Measurements from ENCODE around the gene NDST1. TPM values are rescaled to one million over a fixed set of nuclear protein-coding genes. Genes with fewer than 3 reads are reported as not detected.

The NDST1 gene
- total and polyA plus RNA-seq, 2 donors (not counting 3 experiments of a cell fraction or from before 2014, with no cell fraction given), result 38.6 to 102 TPM

DNA sequence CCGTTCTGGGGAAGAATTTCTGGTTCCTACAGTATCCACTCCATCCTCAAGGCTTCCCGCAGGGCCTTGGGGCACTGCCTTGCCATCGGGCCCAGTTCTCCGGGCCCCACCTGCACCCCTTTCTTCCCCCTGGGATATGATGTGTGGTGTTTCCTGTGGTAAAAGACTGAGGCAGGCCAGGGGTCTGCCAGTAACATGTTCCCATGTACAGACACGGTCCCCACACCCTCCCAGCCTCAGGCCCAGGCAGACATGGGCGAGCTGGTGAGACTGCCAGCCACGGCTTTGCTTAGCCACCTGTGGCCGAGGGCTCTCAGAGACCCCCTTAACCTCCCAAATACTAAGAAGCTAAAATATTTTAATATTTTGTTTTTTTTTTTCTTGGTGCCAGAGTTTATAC, 46.0 kb downstream of the NDST1 start:
- CTCF ChIA-PET, result interaction anchor here (1.7 kb wide), 1 partner anchor 9 kb away, joined by 7 read pairs; no protein-coding TSS in a partner anchor
- no peaks in the 10 kb centered on the region for H3K9me1 ChIP-seq (replicated peaks; ENCODE audit: control insufficient read depth, extremely low read depth, insufficient read depth, low read length)
- no peak overlapping the region for H3K4me2 ChIP-seq (ENCODE audit: insufficient read depth, low read length)
- H3K4me1 ChIP-seq (ENCODE audit: control insufficient read depth, extremely low read depth, insufficient read depth, low read length), result no peaks in the 10 kb centered on the region
- no peak overlapping the region for H2AFZ ChIP-seq (ENCODE audit: low read depth, low read length)
- H3K27ac ChIP-seq (ENCODE audit: insufficient read depth, low read depth, low read length), result no peak overlapping the region
- H3K36me3 ChIP-seq (ENCODE audit: control insufficient read depth in 2 of 2, extremely low read depth in 1 of 2, insufficient read depth in 2 of 2, low read length in 2 of 2), result peaks cover 10 to 32% of the 10 kb centered on the region in 2 experiments
- H4K20me1 ChIP-seq (replicated peaks; ENCODE audit: control insufficient read depth, extremely low read depth, insufficient read depth, low read length), result no peaks in the 10 kb centered on the region
- no peak overlapping the region for H3K4me3 ChIP-seq (replicated peaks in 1 of 3; ENCODE audit: insufficient read depth in 1 of 3, low read depth in 1 of 3, low read length in 3 of 3)
- H3K27me3 ChIP-seq (ENCODE audit: control insufficient read depth in 2 of 2, insufficient read depth in 2 of 2, low read length in 2 of 2), result no peaks in the 10 kb centered on the region
- H3K79me2 ChIP-seq (ENCODE audit: control insufficient read depth, insufficient read depth, low read length), result no peaks in the 10 kb centered on the region
- intact Hi-C loops (cut with micrococcal nuclease), result no loop called here
- TF ChIP-seq JUN (IDR thresholded peaks at IDR 0.05; ENCODE audit: borderline replicate concordance, insufficient read depth, insufficient read length, low read depth), result no peak
- TF ChIP-seq FOS (IDR thresholded peaks at IDR 0.05; ENCODE audit: borderline replicate concordance, insufficient read depth, low read length), result no peak
- no peak for TF ChIP-seq EZH2 (IDR thresholded peaks at IDR 0.05; ENCODE audit: borderline replicate concordance, low read depth, low read length, severe bottlenecking)
- TF ChIP-seq MYC (IDR thresholded peaks at IDR 0.05; ENCODE audit: low read depth, low read length), result no peak
- TF ChIP-seq POLR2AphosphoS5 (IDR thresholded peaks at IDR 0.05; ENCODE audit: insufficient read depth, low read depth, low read length), result no peak
- TF ChIP-seq GATA2 (IDR thresholded peaks at IDR 0.05; ENCODE audit: insufficient read depth, insufficient read length, low read depth, low read length), result no peak
- TF ChIP-seq, protein P1, sequence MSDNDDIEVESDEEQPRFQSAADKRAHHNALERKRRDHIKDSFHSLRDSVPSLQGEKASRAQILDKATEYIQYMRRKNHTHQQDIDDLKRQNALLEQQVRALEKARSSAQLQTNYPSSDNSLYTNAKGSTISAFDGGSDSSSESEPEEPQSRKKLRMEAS (IDR thresholded peaks at IDR 0.05; ENCODE audit: insufficient read depth, insufficient read length), result no peak
- TF ChIP-seq, protein P2, sequence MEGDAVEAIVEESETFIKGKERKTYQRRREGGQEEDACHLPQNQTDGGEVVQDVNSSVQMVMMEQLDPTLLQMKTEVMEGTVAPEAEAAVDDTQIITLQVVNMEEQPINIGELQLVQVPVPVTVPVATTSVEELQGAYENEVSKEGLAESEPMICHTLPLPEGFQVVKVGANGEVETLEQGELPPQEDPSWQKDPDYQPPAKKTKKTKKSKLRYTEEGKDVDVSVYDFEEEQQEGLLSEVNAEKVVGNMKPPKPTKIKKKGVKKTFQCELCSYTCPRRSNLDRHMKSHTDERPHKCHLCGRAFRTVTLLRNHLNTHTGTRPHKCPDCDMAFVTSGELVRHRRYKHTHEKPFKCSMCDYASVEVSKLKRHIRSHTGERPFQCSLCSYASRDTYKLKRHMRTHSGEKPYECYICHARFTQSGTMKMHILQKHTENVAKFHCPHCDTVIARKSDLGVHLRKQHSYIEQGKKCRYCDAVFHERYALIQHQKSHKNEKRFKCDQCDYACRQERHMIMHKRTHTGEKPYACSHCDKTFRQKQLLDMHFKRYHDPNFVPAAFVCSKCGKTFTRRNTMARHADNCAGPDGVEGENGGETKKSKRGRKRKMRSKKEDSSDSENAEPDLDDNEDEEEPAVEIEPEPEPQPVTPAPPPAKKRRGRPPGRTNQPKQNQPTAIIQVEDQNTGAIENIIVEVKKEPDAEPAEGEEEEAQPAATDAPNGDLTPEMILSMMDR (IDR thresholded peaks at IDR 0.05; ENCODE audit: extremely low read depth in 1 of 2, insufficient read depth in 1 of 2, low read depth in 1 of 2, low read length in 2 of 2), result no peak
- no peak for TF ChIP-seq POLR2A (IDR thresholded peaks at IDR 0.05; ENCODE audit: low read depth, low read length)
- POLR2A ChIA-PET, result no interaction called here
- no peaks in the 10 kb centered on the region for H3K9me3 ChIP-seq (replicated peaks; ENCODE audit: control insufficient read depth, insufficient read depth, low read length)
- H3K9ac ChIP-seq (replicated peaks; ENCODE audit: extremely low read depth, insufficient read depth, low read length), result no peak overlapping the region
- BruUV-seq (replicated peaks), result no TSS peak
- dilution Hi-C loops (cut with MboI; ENCODE audit: extremely low pct_ligation_motif_present, low sequenced_read_pairs), result no loop called here
- FAIRE-seq (no peak), DNase-seq (ENCODE audit: low read depth, low spot score) (no peak)

All from endothelial cell of umbilical vein (primary cell).